CD4-positive, CD25-positive, alpha-beta regulatory T cell (primary cell): ENCODE results near the gene GOLGA6L2. TPM values are rescaled to one million over a fixed set of nuclear protein-coding genes. Genes with fewer than 3 reads are reported as not detected.
"Not testable (repeated sequence)": the region's sequence is repeated elsewhere in the genome, so short reads cannot be mapped to it uniquely, and the experiment has no call there.

ENCODE experiments used
- ATAC-seq, 2 donors: fragments of 150-1000 bp; cut with Tn5 transposase; one replicate each; pipeline ENCODE4 v1.10.0; 2021; ENCODE audit warnings: low read depth in 2 of 2, moderate number of reproducible peaks in 2 of 2, moderate library complexity in 1 of 2
- DNase-seq, 3 donors: peaks; one replicate each; pipeline versions ENCODE4 v3.0.0 to v3.0.0-alpha.2; 2012 to 2022; ENCODE audit warnings: mixed read lengths in 1 of 3
- H3K27ac ChIP-seq: one replicate; pipeline ENCODE4 v1.7.0; 2013; ENCODE audit warnings: mild to moderate bottlenecking, low read length; ENCODE audit not compliant: insufficient read depth, poor library complexity, severe bottlenecking
- H3K27me3 ChIP-seq: one replicate; pipeline ENCODE4 v1.7.0; 2013; ENCODE audit warnings: low read length; ENCODE audit not compliant: control insufficient read depth, insufficient read depth
- H3K36me3 ChIP-seq: one replicate; pipeline ENCODE4 v1.7.0; 2013; ENCODE audit warnings: mild to moderate bottlenecking, low read length, moderate library complexity; ENCODE audit not compliant: control insufficient read depth, insufficient read depth
- H3K4me1 ChIP-seq: 2 replicates; pipeline ENCODE4 v1.7.0; 2013; ENCODE audit warnings: mild to moderate bottlenecking, low read length; ENCODE audit not compliant: insufficient read depth, control insufficient read depth, poor library complexity, severe bottlenecking
- H3K4me3 ChIP-seq: one replicate; pipeline ENCODE4 v1.7.0; 2013; ENCODE audit warnings: low read depth, mild to moderate bottlenecking, low read length, moderate library complexity
- H3K9me3 ChIP-seq, 2 experiments: 1 replicate in 1 of 2; 2 replicates in 1 of 2; pipeline ENCODE4 v1.7.0; 2013; ENCODE audit warnings: low read length in 2 of 2, mild to moderate bottlenecking in 1 of 2, moderate library complexity in 1 of 2; ENCODE audit not compliant: control insufficient read depth in 2 of 2
- H3K27ac Mint-ChIP-seq, 3 donors: one replicate each; pipeline ENCODE4 v1.8.0; 2020 to 2022; ENCODE audit warnings: mild to moderate bottlenecking in 3 of 3, mixed read lengths in 3 of 3, moderate library complexity in 2 of 3
- H3K27me3 Mint-ChIP-seq: one replicate; pipeline ENCODE4 v1.8.0; 2022; ENCODE audit warnings: mild to moderate bottlenecking, mixed read lengths
- H3K36me3 Mint-ChIP-seq: one replicate; pipeline ENCODE4 v1.8.0; 2020; ENCODE audit warnings: mixed read lengths
- H3K4me1 Mint-ChIP-seq, 4 donors: one replicate each; pipeline ENCODE4 v1.8.0; 2020 to 2022; ENCODE audit warnings: mixed read lengths in 4 of 4, mild to moderate bottlenecking in 1 of 4
- H3K4me3 Mint-ChIP-seq, 4 donors: one replicate each; pipeline ENCODE4 v1.8.0; 2020 to 2022; ENCODE audit warnings: mild to moderate bottlenecking in 4 of 4, mixed read lengths in 4 of 4, moderate library complexity in 3 of 4
- H3K9me3 Mint-ChIP-seq, 7 donors: one replicate each; pipeline ENCODE4 v1.8.0; 2020 to 2022; ENCODE audit warnings: mixed read lengths in 7 of 7, mild to moderate bottlenecking in 3 of 7, moderate library complexity in 2 of 7
- polyA plus RNA-seq, 4 donors: library from polyadenylated mRNA; unstranded; fragments of 300-500 nt; fragmentation: Illumina TruSeq; gene quantifications; one replicate each; pipeline ENCODE4 v1.2.3, GENCODE V29; 2021
- total RNA-seq: library from RNA; stranded (reverse); gene quantifications from one replicate; pipeline ENCODE4 v1.2.3, GENCODE V29; 2022

GOLGA6L2 gene
- total and polyA plus RNA-seq, 5 donors from 2014 or later: not detected

DNA sequence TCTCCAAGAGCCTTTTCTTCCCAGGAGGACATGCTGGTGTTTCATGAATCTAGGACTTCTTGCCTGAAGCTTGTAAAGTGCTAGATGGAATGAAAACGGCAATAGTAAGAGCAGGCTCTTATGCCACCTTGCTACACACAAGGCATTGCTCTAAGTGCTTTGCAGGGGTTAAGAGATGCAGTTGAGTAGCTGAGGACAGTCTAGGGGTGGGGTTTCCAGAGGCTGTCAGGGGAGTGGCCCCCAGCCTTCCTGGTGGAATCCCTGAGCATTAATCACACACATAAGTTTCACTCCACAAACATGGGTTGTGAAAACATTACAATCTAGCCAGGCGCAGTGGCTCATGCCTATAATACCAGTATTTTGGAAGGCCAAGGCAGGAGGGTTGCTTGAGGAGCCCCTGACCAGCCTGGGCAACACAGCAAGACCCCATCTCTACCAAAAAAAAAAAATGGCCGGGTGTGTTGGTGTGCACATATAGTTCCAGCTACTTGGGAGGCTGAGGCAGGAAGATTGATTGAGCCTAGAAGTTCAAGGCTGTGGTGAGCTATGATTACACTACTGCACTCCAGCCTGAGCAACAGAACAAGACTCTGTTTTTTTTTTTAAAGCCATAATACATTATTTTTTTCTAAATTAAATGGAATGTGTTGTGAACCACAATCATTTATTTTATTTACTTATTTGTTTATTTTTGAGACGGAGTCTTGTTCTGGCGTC lies 34.0 kb downstream of the GOLGA6L2 start:
- H3K27ac ChIP-seq, ATAC-seq, H3K4me1 ChIP-seq, H3K9me3 ChIP-seq, DNase-seq, H3K27me3 Mint-ChIP-seq, H3K36me3 Mint-ChIP-seq, H3K9me3 Mint-ChIP-seq, H3K36me3 ChIP-seq, H3K4me3 ChIP-seq, H3K4me1 Mint-ChIP-seq, H3K27ac Mint-ChIP-seq, H3K27me3 ChIP-seq, H3K4me3 Mint-ChIP-seq: not testable (repeated sequence)

DNA sequence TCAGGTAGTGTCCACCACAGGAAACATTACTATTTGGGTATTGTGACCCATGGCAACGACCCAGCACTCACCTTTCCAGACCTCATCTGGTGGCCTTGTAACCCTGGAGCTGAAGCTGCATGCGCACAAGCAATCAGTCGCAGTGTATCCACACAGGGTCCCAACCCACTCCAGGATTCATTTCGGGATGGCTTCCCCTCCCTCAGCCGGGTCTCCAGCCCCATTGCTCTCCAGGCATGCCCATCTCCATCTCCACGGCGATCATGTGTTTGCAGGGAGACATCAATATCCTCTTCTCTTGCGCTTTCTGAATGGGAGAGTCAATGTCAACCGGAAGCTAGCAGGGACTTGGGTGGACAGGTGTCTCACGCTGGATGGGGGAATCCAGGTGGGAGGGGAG lies 35.2 kb downstream of the GOLGA6L2 start:
- Histone ChIP-seq H3K4me3 (no peak overlapping the region), H3K36me3 (no peaks in the 10 kb centered on the region), H3K27me3 (no peaks in the 10 kb centered on the region), H3K4me1 (no peaks in the 10 kb centered on the region), H3K27ac (no peak overlapping the region), H3K9me3 (no peaks in the 10 kb centered on the region)
- peaks cover 0 to 2% (median 0%) of the 10 kb centered on the region in 7 donors for H3K9me3 Mint-ChIP-seq
- H3K4me3 Mint-ChIP-seq: no peak overlapping the region
- no peak overlapping the region for H3K27ac Mint-ChIP-seq
- DNase-seq (no peak), ATAC-seq (no peak)
- H3K36me3 Mint-ChIP-seq: no peaks in the 10 kb centered on the region
- H3K4me1 Mint-ChIP-seq: no peaks in the 10 kb centered on the region
- H3K27me3 Mint-ChIP-seq: no peaks in the 10 kb centered on the region

DNA sequence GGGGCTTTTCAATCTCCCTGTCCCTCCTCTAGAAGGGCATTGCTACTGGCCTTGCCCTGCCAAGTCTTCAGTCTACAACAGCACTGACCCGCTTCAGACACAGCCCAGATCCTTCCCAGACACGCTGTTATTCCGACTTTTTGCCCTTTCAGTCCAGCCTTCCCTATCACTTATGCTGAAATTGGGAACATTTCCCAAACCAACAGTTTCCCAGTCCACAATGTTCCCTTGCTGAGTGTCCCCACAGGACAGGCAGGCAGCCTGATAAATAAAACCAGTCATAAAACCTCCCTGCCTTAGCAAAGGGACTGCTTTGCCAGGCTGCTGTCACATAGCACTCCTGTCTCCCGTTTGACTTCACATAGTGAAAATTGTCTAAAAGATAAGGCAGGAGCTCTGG lies 43.5 kb downstream of the GOLGA6L2 start:
- no peaks in the 10 kb centered on the region for H3K27me3 Mint-ChIP-seq
- Histone ChIP-seq H3K4me3 (no peak overlapping the region), H3K36me3 (no peaks in the 10 kb centered on the region), H3K27ac (no peak overlapping the region), H3K27me3 (no peaks in the 10 kb centered on the region), H3K4me1 (no peaks in the 10 kb centered on the region), H3K9me3 (no peaks in the 10 kb centered on the region)
- H3K4me3 Mint-ChIP-seq: no peak overlapping the region
- DNase-seq: no peak
- ATAC-seq: no peak
- no peak overlapping the region for H3K27ac Mint-ChIP-seq
- no peaks in the 10 kb centered on the region for H3K36me3 Mint-ChIP-seq
- H3K4me1 Mint-ChIP-seq: no peaks in the 10 kb centered on the region
- H3K9me3 Mint-ChIP-seq: peaks cover 0 to 4% (median 0%) of the 10 kb centered on the region in 7 donors

DNA sequence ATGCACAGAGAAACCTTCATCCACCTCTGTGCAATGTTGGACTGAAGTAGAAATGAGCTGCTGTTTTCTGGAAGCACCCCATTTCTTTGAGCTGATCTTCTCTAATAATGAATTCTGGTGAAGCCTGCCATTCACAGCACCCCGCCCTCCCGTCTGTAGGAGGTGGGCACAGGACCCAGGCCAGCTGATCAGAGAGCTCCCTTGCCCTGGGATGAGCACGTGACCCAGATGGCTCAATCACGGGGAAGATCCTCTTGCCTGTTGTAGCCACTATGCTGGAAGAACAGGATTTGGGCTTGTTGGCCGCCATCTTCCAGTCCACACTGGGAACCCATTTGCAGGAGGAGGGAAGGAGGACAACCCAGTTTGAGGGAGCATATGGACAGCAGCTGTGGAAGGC lies 44.5 kb downstream of the GOLGA6L2 start:
- Histone ChIP-seq H3K36me3 (no peaks in the 10 kb centered on the region), H3K27me3 (no peaks in the 10 kb centered on the region), H3K4me1 (no peaks in the 10 kb centered on the region), H3K4me3 (no peak overlapping the region), H3K27ac (no peak overlapping the region), H3K9me3 (no peaks in the 10 kb centered on the region)
- H3K9me3 Mint-ChIP-seq: peaks cover 0 to 4% (median 0%) of the 10 kb centered on the region in 7 donors
- no peak overlapping the region for H3K27ac Mint-ChIP-seq
- no peaks in the 10 kb centered on the region for H3K4me1 Mint-ChIP-seq
- no peaks in the 10 kb centered on the region for H3K27me3 Mint-ChIP-seq
- H3K36me3 Mint-ChIP-seq: no peaks in the 10 kb centered on the region
- ATAC-seq (no peak), DNase-seq (no peak)
- H3K4me3 Mint-ChIP-seq: no peak overlapping the region

DNA sequence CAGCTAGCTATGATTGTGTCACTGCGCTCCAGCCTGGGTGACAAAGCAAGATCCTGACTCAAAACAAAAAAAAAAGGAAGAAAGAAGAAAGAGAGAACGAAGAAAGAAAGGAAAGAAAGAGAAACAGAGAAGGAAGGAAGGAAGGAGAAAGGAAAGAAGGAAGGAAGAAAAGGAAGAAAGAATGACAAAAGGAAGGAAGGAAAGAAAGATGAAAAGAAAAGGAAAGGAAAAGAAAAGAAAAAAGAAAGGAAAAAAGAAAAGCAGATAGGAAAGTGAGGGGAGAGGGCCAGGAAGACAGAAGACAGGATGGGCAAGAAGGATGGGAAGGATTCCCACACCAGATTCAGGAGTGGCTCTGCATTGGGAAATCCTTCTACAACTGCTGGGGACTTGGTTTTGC lies 44.9 kb downstream of the GOLGA6L2 start:
- Mint-ChIP-seq H3K36me3 (no peaks in the 10 kb centered on the region), H3K4me3 (no peak overlapping the region), H3K9me3 (peaks cover 0 to 4% (median 0%) of the 10 kb centered on the region in 7 donors), H3K27me3 (no peaks in the 10 kb centered on the region), H3K27ac (no peak overlapping the region), H3K4me1 (no peaks in the 10 kb centered on the region)
- ATAC-seq: no peak
- Histone ChIP-seq H3K4me1 (no peaks in the 10 kb centered on the region), H3K9me3 (no peaks in the 10 kb centered on the region), H3K36me3 (no peaks in the 10 kb centered on the region), H3K27me3 (no peaks in the 10 kb centered on the region), H3K27ac (no peak overlapping the region), H3K4me3 (no peak overlapping the region)
- no peak for DNase-seq

DNA sequence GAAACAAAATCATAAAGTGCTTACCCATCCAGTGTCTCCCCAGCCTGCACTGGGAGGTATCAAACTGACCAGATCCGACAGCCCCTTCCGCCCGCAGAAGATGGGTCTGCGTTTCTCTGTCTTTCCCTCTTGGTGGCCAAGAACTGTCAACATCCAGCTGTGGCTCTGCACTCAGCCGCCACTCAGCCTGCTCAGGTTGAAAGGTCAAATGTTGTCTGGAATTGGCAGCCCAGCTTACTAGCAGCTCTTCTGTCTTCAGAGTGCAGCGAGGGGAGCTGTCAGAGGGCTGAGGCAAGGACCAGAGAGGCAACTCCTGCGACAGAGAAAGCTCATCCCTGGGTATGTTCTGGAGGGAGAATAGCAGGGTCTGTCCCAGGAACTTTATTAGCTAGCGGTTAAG lies 45.4 kb downstream of the GOLGA6L2 start:
- no peaks in the 10 kb centered on the region for H3K36me3 ChIP-seq
- no peaks in the 10 kb centered on the region for H3K4me1 ChIP-seq
- Mint-ChIP-seq H3K36me3 (no peaks in the 10 kb centered on the region), H3K9me3 (peaks cover 0 to 4% (median 0%) of the 10 kb centered on the region in 7 donors), H3K27me3 (no peaks in the 10 kb centered on the region), H3K4me1 (no peaks in the 10 kb centered on the region), H3K4me3 (no peak overlapping the region), H3K27ac (no peak overlapping the region)
- H3K27me3 ChIP-seq: no peaks in the 10 kb centered on the region
- ATAC-seq (no peak), DNase-seq (no peak)
- no peaks in the 10 kb centered on the region for H3K9me3 ChIP-seq
- no peak overlapping the region for H3K4me3 ChIP-seq
- H3K27ac ChIP-seq: no peak overlapping the region

DNA sequence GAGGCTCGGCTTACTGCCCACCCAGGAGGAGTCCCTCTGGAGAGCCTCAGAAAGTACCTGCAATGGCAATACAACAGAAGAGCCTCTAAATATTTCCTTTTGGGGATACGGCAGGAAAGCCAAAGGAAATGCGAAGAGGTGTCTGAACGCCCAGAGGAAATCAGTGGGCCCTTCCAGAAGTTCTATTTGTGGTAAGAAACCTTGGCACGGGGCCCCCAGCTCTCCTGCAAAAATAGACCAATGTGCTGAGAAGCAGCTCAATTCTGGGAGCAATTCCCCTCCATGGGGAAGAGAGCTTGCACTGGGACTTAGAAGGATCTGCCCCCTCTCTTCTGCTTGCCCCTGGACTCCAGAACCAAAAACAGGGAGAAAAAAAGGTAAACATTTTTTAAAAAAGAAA lies 47.8 kb downstream of the GOLGA6L2 start:
- H3K36me3 ChIP-seq, ATAC-seq: not testable (repeated sequence)

DNA sequence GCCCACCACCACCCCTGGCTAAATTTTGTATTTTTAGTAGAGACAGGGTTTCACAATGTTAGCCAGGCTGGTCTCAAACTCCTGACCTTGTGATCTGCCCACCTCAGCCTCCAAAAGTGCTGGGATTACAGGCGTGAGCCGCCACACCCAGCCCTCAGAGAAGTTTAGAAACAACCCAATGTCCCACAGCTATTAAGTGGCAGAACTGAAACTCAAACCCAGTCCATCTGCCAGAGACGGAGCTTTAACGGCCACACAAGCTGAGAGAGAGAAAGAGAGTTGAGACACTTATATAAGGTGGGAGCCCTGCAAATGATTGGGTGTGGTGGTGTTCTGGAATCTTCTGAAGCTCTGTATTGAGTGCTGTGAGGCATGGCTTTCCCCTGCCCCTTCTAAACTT lies 48.7 kb downstream of the GOLGA6L2 start:
- DNase-seq, H3K9me3 ChIP-seq, H3K36me3 ChIP-seq, H3K4me3 ChIP-seq, H3K27ac Mint-ChIP-seq, H3K9me3 Mint-ChIP-seq, H3K27me3 ChIP-seq, H3K4me1 Mint-ChIP-seq, ATAC-seq, H3K4me3 Mint-ChIP-seq, H3K27me3 Mint-ChIP-seq, H3K36me3 Mint-ChIP-seq, H3K27ac ChIP-seq, H3K4me1 ChIP-seq: not testable (repeated sequence)

More for the DNA sequence above, 47.8 kb downstream of the GOLGA6L2 start:
- not testable (repeated sequence) for H3K4me3 ChIP-seq, H3K9me3 Mint-ChIP-seq, H3K4me1 Mint-ChIP-seq, H3K4me3 Mint-ChIP-seq, H3K27ac Mint-ChIP-seq, H3K36me3 Mint-ChIP-seq, H3K27me3 Mint-ChIP-seq, DNase-seq, H3K9me3 ChIP-seq, H3K27ac ChIP-seq, H3K27me3 ChIP-seq, H3K4me1 ChIP-seq
